Cardiac fibroblast (primary cell): ENCODE measurements around the gene SAYSD1.

Experiments
- DNase-seq, 2 donors: peaks; one replicate each; pipeline versions ENCODE4 v3.0.0 to v3.0.0-alpha.2; 2010; ENCODE audit warnings: low read depth in 2 of 2
- H3K4me3 ChIP-seq, 2 donors: replicated peaks in 1 of 2; 1 replicate in 1 of 2; 2 replicates in 1 of 2; pipeline ENCODE4 v1.5.1; 2011; ENCODE audit warnings: low read depth in 2 of 2, low read length in 2 of 2, mild to moderate bottlenecking in 2 of 2, moderate library complexity in 1 of 2
- TF ChIP-seq, protein P1 (sequence below): IDR thresholded peaks from one replicate; pipeline ENCODE4 v1.5.1; 2011; ENCODE audit warnings: low read depth, mild to moderate bottlenecking, low read length, inconsistent platforms

Gene SAYSD1

DNA sequence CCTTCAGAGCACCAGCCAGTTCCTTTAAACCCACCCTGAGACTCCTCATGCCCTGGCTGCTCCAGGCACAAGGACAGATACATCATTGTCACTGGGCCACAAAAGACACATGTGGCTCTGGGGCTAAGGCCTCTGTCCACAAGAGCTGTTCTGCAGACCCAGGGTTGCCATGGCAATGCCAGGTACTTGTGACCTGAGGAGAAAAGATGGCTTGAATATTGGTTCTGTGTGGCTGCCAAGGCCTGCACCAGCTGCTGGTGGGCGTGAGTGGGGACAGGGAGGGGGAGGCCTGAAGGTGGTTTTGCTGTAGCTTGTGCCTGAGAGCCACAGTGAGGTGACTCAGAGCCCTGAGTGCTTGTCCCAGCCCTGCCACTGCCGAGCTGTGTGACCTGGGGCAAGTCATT is 31.8 kb downstream of the SAYSD1 start:
- TF ChIP-seq, protein P1, sequence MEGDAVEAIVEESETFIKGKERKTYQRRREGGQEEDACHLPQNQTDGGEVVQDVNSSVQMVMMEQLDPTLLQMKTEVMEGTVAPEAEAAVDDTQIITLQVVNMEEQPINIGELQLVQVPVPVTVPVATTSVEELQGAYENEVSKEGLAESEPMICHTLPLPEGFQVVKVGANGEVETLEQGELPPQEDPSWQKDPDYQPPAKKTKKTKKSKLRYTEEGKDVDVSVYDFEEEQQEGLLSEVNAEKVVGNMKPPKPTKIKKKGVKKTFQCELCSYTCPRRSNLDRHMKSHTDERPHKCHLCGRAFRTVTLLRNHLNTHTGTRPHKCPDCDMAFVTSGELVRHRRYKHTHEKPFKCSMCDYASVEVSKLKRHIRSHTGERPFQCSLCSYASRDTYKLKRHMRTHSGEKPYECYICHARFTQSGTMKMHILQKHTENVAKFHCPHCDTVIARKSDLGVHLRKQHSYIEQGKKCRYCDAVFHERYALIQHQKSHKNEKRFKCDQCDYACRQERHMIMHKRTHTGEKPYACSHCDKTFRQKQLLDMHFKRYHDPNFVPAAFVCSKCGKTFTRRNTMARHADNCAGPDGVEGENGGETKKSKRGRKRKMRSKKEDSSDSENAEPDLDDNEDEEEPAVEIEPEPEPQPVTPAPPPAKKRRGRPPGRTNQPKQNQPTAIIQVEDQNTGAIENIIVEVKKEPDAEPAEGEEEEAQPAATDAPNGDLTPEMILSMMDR, result no peak
- no peak overlapping the region for H3K4me3 ChIP-seq
- DNase-seq, result no peak

DNA sequence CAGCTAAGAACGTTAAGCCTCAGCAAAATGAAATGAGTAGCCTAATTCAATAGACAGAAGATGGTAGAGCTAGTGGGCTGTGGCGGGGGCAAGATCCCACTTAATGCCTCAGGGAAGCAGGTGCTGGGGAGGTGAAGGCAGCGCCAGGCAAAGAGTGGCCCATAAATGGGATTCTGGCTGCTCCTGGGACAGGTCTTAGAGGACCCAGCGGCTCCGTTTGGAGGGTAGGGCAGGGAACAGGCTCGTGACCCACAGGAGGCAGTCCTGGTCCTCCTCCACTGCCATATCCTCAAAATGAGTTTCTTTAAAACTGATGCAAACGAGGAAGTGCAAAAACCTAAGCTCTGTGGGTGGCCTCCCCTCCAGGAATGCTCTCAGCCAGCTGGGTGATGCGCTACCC is 32.7 kb downstream of the SAYSD1 start:
- no peak for DNase-seq
- TF ChIP-seq, protein P1, result no peak

DNA sequence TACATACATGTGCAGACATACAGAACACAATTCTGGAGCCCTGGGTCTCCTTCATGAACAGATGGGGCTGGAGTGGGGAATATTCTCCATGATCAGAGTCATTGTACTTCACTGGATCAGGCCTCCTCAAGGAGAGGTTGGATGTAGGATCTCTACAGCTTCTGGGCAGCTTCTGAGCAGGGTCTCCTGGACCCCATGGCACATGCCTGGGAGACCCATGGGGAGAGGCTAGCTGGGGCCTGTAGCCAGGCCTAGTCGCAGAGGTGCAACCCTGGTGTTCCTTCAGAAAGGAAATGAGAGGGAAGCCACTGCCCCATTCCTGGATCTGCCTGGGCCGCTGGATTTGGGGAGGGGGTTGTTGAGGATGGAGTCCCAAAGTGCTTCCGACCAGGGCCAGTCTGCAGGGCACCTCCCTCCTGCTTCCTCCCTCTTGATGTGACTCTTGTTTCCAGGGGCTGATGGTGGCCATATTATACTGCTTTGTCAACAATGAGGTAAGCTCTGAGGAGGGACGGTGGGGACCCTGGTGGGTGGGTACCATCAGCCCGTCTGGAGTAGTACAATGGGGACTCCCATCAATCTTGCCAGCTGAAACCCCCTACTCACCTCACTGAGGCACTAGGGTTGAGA is 34.6 kb downstream of the SAYSD1 start:
- DNase-seq, result no peak
- TF ChIP-seq, protein P1, result no peak
- H3K4me3 ChIP-seq, result no peak overlapping the region

More for the DNA sequence above, 32.7 kb downstream of the SAYSD1 start:
- no peak overlapping the region for H3K4me3 ChIP-seq

DNA sequence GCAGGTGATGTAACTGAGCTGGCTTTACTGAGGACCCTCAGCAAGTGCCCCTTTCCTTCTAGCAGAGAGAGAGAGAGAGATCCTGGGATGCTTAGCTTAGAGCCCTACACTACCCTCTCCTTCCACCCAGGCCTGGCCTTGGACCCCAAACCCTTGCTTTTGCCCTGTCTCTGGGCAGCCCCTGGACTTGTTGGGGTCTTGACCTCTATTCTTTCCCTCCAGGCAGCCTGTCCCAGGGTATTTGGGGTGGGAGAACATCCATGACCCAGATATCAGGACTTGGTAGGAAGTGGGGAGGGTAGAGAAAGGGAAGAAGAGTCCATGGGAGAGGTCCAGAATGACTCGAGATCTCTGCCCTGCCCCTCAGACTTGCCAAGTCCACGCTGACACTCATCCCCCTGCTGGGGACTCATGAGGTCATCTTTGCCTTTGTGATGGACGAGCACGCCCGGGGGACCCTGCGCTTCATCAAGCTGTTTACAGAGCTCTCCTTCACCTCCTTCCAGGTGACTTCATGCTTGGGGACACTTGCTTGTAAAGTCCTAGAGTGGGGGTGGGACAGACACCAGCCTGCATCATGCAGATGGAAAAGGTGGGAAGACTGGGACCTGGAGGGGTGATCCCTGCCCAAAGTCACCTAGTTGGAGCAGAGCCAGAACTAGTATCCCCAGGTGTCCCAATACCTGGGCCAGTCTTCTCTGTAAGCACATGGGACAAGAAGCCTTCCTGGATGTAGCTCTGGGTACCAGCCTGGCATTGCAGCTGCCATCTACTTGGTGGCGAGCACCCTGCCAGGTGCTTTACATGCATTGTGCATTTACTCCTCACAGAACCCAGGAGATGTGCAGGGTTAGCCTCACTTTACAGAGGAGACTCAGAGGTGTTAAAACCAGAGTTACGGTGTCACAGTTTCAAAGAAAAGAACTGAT is 35.5 kb downstream of the SAYSD1 start:
- TF ChIP-seq, protein P1, result no peak
- no peak overlapping the region for H3K4me3 ChIP-seq
- no peak for DNase-seq

DNA sequence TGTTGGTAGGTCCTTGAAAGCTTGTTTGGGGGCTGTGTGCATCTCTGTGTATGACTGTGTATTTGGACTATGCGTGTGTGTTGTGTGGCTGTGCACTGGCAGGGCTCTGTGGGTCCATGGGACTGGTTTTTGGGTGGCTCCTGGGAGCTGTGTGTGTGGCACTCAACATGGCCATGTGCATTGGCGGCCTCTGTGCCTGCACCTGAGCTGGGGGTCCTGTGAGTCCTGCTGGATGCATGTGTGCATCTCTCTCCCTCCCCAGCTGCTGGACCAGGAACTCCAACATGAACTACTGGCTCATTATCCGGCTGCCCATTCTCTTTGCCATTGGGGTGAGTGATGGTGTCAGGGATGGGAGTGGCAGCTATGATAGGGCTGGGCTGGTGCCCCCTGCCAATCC is 36.3 kb downstream of the SAYSD1 start:
- no peak for DNase-seq
- TF ChIP-seq, protein P1, result no peak
- no peak overlapping the region for H3K4me3 ChIP-seq

DNA sequence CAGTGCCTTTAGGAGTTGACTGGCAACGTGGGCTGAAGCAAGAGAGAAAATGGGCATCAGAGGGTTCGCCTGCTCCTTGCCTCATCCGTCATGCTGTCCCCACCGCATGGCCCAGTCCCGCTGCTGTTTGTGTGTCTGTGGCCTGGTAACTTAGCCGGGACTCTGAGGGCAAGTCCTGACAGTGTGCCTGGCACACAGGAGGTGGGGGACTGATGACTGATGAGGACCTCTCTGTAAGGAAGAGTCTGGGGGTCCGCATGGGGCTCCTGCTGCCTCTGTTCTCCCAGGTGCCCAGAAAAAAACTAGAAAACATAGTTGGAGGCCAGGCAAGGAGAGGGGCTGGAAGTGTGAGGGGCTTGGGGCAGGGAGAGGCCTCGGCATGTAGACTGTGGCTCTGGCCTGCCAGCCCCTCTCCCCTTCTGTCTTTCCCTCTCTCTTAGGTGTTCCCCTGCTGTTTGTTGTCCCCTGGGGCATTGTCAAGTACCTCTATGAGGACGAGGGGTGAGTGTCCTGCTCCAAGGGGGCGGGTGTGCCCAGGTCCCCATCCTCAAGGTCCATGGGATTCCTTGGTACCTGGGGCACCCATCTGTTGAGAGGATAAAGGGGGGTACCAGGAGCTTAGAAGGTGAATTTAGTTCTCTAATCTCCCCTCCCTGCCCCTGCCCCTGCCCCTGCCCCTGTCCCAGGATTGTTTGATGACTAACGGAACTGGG is 36.9 kb downstream of the SAYSD1 start:
- no peak overlapping the region for H3K4me3 ChIP-seq
- TF ChIP-seq, protein P1, result no peak
- no peak for DNase-seq
